ENCODE results near the gene ANKS1B. TPM values are rescaled to one million over a fixed set of nuclear protein-coding genes. Genes with fewer than 3 reads are reported as not detected.

Gene ANKS1B
- total RNA-seq, 1 experiment from 2014 or later = 9.7 TPM

DNA sequence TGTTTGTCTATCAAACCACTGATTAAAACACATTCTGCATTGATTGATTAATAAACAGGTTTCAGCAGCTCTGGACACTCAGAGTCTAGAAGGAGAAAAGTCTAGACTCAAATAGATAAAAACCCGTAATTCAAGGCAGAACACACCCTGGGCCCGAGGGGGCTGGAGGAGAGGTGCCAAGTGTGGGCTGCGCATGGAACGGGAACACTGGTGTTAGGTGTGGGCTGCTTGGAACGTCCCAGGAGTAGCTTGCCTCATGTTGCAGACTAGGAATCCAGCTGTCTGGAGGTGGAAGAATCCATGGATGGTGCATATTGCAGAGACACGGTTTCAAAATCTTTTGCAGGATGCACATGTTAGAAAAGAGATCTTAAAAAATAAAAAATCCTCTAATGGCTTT is 1116.7 kb downstream of the ANKS1B start:
- CTCF ChIA-PET = no interaction called here
- no peaks in the 10 kb centered on the region for H3K4me1 ChIP-seq (ENCODE audit: control insufficient read depth, insufficient read depth, low read length)
- DNase-seq (ENCODE audit: low read depth, low spot score) (no peak), ATAC-seq (no peak)
- H3K4me3 ChIP-seq (ENCODE audit: low read depth in 2 of 2, low read length in 2 of 2) = no peak overlapping the region
- POLR2A ChIA-PET = no interaction called here
- no peaks in the 10 kb centered on the region for H3K36me3 ChIP-seq (ENCODE audit: control insufficient read depth, insufficient read depth, low read length)
- peaks cover 2% of the 10 kb centered on the region; the same call in 1 of the 2 replicates for H3K27me3 ChIP-seq (ENCODE audit: control insufficient read depth, insufficient read depth, low read length)
- H3K9me3 ChIP-seq (ENCODE audit: control insufficient read depth, insufficient read depth, low read depth, low read length) = no peaks in the 10 kb centered on the region
- TF ChIP-seq POLR2AphosphoS5 (IDR thresholded peaks at IDR 0.05; ENCODE audit: low read depth, low read length) (no peak), SIN3A (IDR thresholded peaks at IDR 0.05; ENCODE audit: borderline replicate concordance, insufficient read depth, low read depth, low read length) (no peak), TCF7L2 (IDR thresholded peaks at IDR 0.05; ENCODE audit: low read depth, low read length) (no peak), REST (IDR thresholded peaks at IDR 0.05; ENCODE audit: insufficient read depth in 1 of 2, low read depth in 2 of 2, low read length in 1 of 2) (no peak)
- TF ChIP-seq, protein P1, sequence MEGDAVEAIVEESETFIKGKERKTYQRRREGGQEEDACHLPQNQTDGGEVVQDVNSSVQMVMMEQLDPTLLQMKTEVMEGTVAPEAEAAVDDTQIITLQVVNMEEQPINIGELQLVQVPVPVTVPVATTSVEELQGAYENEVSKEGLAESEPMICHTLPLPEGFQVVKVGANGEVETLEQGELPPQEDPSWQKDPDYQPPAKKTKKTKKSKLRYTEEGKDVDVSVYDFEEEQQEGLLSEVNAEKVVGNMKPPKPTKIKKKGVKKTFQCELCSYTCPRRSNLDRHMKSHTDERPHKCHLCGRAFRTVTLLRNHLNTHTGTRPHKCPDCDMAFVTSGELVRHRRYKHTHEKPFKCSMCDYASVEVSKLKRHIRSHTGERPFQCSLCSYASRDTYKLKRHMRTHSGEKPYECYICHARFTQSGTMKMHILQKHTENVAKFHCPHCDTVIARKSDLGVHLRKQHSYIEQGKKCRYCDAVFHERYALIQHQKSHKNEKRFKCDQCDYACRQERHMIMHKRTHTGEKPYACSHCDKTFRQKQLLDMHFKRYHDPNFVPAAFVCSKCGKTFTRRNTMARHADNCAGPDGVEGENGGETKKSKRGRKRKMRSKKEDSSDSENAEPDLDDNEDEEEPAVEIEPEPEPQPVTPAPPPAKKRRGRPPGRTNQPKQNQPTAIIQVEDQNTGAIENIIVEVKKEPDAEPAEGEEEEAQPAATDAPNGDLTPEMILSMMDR (IDR thresholded peaks at IDR 0.05) = no peak
- no TSS peak for BruUV-seq (replicated peaks)
- no peak overlapping the region for H3K27ac ChIP-seq (ENCODE audit: low read length)
- intact Hi-C loops (cut with micrococcal nuclease; ENCODE audit: unreplicated experiment) (no loop called here), in situ Hi-C loops (cut with HindIII; ENCODE audit: low pct_unique_long_range_greater_than_20kb, low sequenced_read_pairs) (no loop called here)

- in situ Hi-C loops (cut with HindIII; ENCODE audit: low pct_unique_long_range_greater_than_20kb, low sequenced_read_pairs) (no loop called here), intact Hi-C loops (cut with micrococcal nuclease; ENCODE audit: unreplicated experiment) (no loop called here)
- no peak for DNase-seq (ENCODE audit: low read depth, low spot score)
- H3K36me3 ChIP-seq (ENCODE audit: control insufficient read depth, insufficient read depth, low read length) = no peaks in the 10 kb centered on the region
- POLR2A ChIA-PET = no interaction called here
- H3K4me1 ChIP-seq (ENCODE audit: control insufficient read depth, insufficient read depth, low read length) = no peaks in the 10 kb centered on the region
- no peak overlapping the region for H3K27ac ChIP-seq (ENCODE audit: low read length)
- no TSS peak for BruUV-seq (replicated peaks)
- no peaks in the 10 kb centered on the region for H3K9me3 ChIP-seq (ENCODE audit: control insufficient read depth, insufficient read depth, low read depth, low read length)
- no peaks in the 10 kb centered on the region; the same call in 1 of the 2 replicates for H3K27me3 ChIP-seq (ENCODE audit: control insufficient read depth, insufficient read depth, low read length)
- no peak for TF ChIP-seq SIN3A (IDR thresholded peaks at IDR 0.05; ENCODE audit: borderline replicate concordance, insufficient read depth, low read depth, low read length)
- no peak for TF ChIP-seq TCF7L2 (IDR thresholded peaks at IDR 0.05; ENCODE audit: low read depth, low read length)
- TF ChIP-seq, protein P1 (IDR thresholded peaks at IDR 0.05) = no peak
- no peak for TF ChIP-seq REST (IDR thresholded peaks at IDR 0.05; ENCODE audit: insufficient read depth in 1 of 2, low read depth in 2 of 2, low read length in 1 of 2)
- no peak for TF ChIP-seq POLR2AphosphoS5 (IDR thresholded peaks at IDR 0.05; ENCODE audit: low read depth, low read length)
- no peak overlapping the region for H3K4me3 ChIP-seq (ENCODE audit: low read depth in 2 of 2, low read length in 2 of 2)
- no peak for ATAC-seq
- CTCF ChIA-PET = no interaction called here
These were observed 1120.4 kb downstream of the ANKS1B start for GRCh38 chr12:98864363-98864762.
